H1 (cell line): ENCODE data around the gene MGME1. TPM values are rescaled to one million over a fixed set of nuclear protein-coding genes. Genes with fewer than 3 reads are reported as not detected.
A peak's percentile ranks its signal among the peaks of the same experiment; 100 is the strongest.

ENCODE experiments used
- CTCF ChIA-PET: fragments of 300-600 bp; sonication (Branson Sonifier 250); formaldehyde crosslinking; loops from one replicate; lab custom pipeline; 2021; ENCODE audit not compliant: partially characterized antibody; lab: Charles Lee
- POLR2A ChIA-PET: fragments of 300-600 bp; sonication (Branson Sonifier 250); formaldehyde crosslinking; loops from one replicate; lab custom pipeline; 2021; ENCODE audit warnings: inconsistent platforms; ENCODE audit not compliant: partially characterized antibody; lab: Charles Lee
- DNase-seq, 2 experiments: peaks; one replicate each; pipeline versions ENCODE4 v3.0.0 to v3.0.0-alpha.2; 2010 to 2022; ENCODE audit warnings: low spot score in 2 of 2, low read depth in 1 of 2, mixed read lengths in 1 of 2
- FAIRE-seq: peaks from 2 replicates; lab custom pipeline; 2011; peaks lifted over from hg19 to GRCh38; lab: Jason Lieb, UNC
- H2AFZ ChIP-seq: 2 replicates; pipeline ENCODE4 v1.8.1; 2012; ENCODE audit warnings: low read length, inconsistent platforms
- H2AK5ac ChIP-seq: 2 replicates; pipeline ENCODE4 v1.6.1; 2013; ENCODE audit warnings: low read depth, low read length
- H2BK120ac ChIP-seq: replicated peaks from 2 replicates; pipeline ENCODE3; 2013; ENCODE audit warnings: low read depth, low read length, inconsistent platforms
- H2BK12ac ChIP-seq: 2 replicates; pipeline ENCODE4 v1.6.1; 2013; ENCODE audit warnings: low read depth, low read length
- H2BK15ac ChIP-seq: 2 replicates; pipeline ENCODE4 v1.6.1; 2013; ENCODE audit warnings: low read length
- H2BK20ac ChIP-seq: 2 replicates; pipeline ENCODE4 v1.6.1; 2013; ENCODE audit warnings: low read length
- H2BK5ac ChIP-seq: 2 replicates; pipeline ENCODE4 v1.6.1; 2013; ENCODE audit warnings: low read depth, low read length
- H3K14ac ChIP-seq: 2 replicates; pipeline ENCODE4 v1.6.1; 2013; ENCODE audit warnings: inconsistent platforms; ENCODE audit not compliant: insufficient read length
- H3K18ac ChIP-seq: 2 replicates; pipeline ENCODE4 v1.6.1; 2013; ENCODE audit warnings: low read length; ENCODE audit errors: extremely low read depth
- H3K23ac ChIP-seq: 2 replicates; pipeline ENCODE4 v1.6.1; 2013; ENCODE audit warnings: inconsistent platforms; ENCODE audit not compliant: insufficient read length
- H3K23me2 ChIP-seq: 2 replicates; pipeline ENCODE4 v1.6.1; 2013; ENCODE audit warnings: low read depth, low read length
- H3K27ac ChIP-seq: 2 replicates; pipeline ENCODE4 v1.6.1; 2011; ENCODE audit warnings: low read depth, low read length, inconsistent platforms
- H3K27me3 ChIP-seq, 4 experiments: replicated peaks in 1 of 4; 1 replicate in 1 of 4; 2 replicates in 3 of 4; pipeline versions ENCODE4 v1.6.1 to v1.8.1; 2011 to 2013; ENCODE audit warnings: low read length in 3 of 4, mild to moderate bottlenecking in 3 of 4, inconsistent platforms in 2 of 4, mixed read lengths in 2 of 4, moderate library complexity in 1 of 4; ENCODE audit not compliant: control insufficient read depth in 3 of 4, insufficient read depth in 3 of 4; ENCODE audit errors: extremely low read depth in 1 of 4
- H3K36me3 ChIP-seq, 4 experiments: 2 replicates each; pipeline versions ENCODE4 v1.6.1 to v1.8.1; 2011 to 2013; ENCODE audit warnings: mild to moderate bottlenecking in 4 of 4, low read length in 3 of 4, moderate library complexity in 2 of 4, control low read depth in 1 of 4, inconsistent platforms in 1 of 4; ENCODE audit not compliant: insufficient read depth in 4 of 4, control insufficient read depth in 2 of 4
- H3K4ac ChIP-seq: replicated peaks from 2 replicates; pipeline ENCODE3; 2013; ENCODE audit warnings: low read length, low read depth, mixed read lengths, inconsistent platforms; ENCODE audit not compliant: insufficient read length
- H3K4me1 ChIP-seq, 4 experiments: replicated peaks in 1 of 4; 1 replicate in 1 of 4; 2 replicates in 3 of 4; pipeline versions ENCODE4 v1.6.1 to v1.8.1; 2011 to 2013; ENCODE audit warnings: low read length in 3 of 4, inconsistent platforms in 2 of 4, mixed read lengths in 1 of 4; ENCODE audit not compliant: insufficient read depth in 4 of 4, control insufficient read depth in 3 of 4
- H3K4me2 ChIP-seq, 2 experiments: 2 replicates each; pipeline versions ENCODE4 v1.6.1 to v1.8.1; 2011 to 2013; ENCODE audit warnings: low read depth in 2 of 2, low read length in 2 of 2, control low read depth in 1 of 2, inconsistent platforms in 1 of 2, mild to moderate bottlenecking in 1 of 2; ENCODE audit not compliant: insufficient read depth in 1 of 2
- H3K4me3 ChIP-seq, 4 experiments: fragments of 200-600, 300-600 bp in 1 of 4; sonication (generic), shearing (Covaris generic), sonication (Bioruptor Twin) in 1 of 4; 2 replicates each; pipeline versions ENCODE4 v1.5.1 to v1.8.1; 2011 to 2016; ENCODE audit warnings: low read length in 4 of 4, low read depth in 3 of 4, control low read depth in 2 of 4, inconsistent platforms in 2 of 4, mild to moderate bottlenecking in 2 of 4, mixed read lengths in 1 of 4, moderate library complexity in 1 of 4; ENCODE audit not compliant: insufficient read depth in 2 of 4; ENCODE audit errors: extremely low read depth in 1 of 4
- H3K56ac ChIP-seq: replicated peaks from 2 replicates; pipeline ENCODE3; 2013; ENCODE audit warnings: low read depth, mild to moderate bottlenecking, mixed read lengths, low read length, inconsistent platforms; ENCODE audit not compliant: insufficient read length
- H3K79me1 ChIP-seq: 2 replicates; pipeline ENCODE4 v1.6.1; 2013; ENCODE audit warnings: low read depth, low read length, control low read depth
- H3K79me2 ChIP-seq, 2 experiments: 2 replicates each; pipeline versions ENCODE4 v1.6.1 to v1.8.1; 2012 to 2013; ENCODE audit warnings: low read length in 2 of 2, mild to moderate bottlenecking in 2 of 2, inconsistent platforms in 1 of 2; ENCODE audit not compliant: insufficient read depth in 2 of 2, control insufficient read depth in 1 of 2
- H3K9ac ChIP-seq, 4 experiments: replicated peaks in 1 of 4; 1 replicate in 1 of 4; 2 replicates in 3 of 4; pipeline versions ENCODE4 v1.6.1 to v1.8.1; 2011 to 2013; ENCODE audit warnings: low read depth in 3 of 4, low read length in 3 of 4, control low read depth in 2 of 4, mild to moderate bottlenecking in 2 of 4, moderate library complexity in 2 of 4, inconsistent platforms in 1 of 4; ENCODE audit errors: extremely low read depth in 1 of 4
- H3K9me3 ChIP-seq, 2 experiments: 2 replicates each; pipeline versions ENCODE4 v1.6.1 to v1.8.1; 2012 to 2013; ENCODE audit warnings: mild to moderate bottlenecking in 2 of 2, moderate library complexity in 2 of 2, control low read depth in 1 of 2, inconsistent platforms in 1 of 2, low read depth in 1 of 2, low read length in 1 of 2, mixed read lengths in 1 of 2; ENCODE audit not compliant: insufficient read depth in 2 of 2
- H4K20me1 ChIP-seq, 2 experiments: replicated peaks in 1 of 2; 2 replicates each; pipeline versions ENCODE3 to v1.8.1; 2011 to 2013; ENCODE audit warnings: inconsistent platforms in 2 of 2, low read length in 2 of 2, mild to moderate bottlenecking in 1 of 2; ENCODE audit not compliant: insufficient read depth in 2 of 2, control insufficient read depth in 1 of 2
- H4K5ac ChIP-seq: 2 replicates; pipeline ENCODE4 v1.6.1; 2013; ENCODE audit warnings: low read length, low read depth, mixed read lengths, inconsistent platforms; ENCODE audit not compliant: insufficient read length
- H4K8ac ChIP-seq: 2 replicates; pipeline ENCODE4 v1.8.0; 2013; ENCODE audit warnings: mild to moderate bottlenecking, moderate library complexity, low read length, inconsistent platforms; ENCODE audit not compliant: insufficient read depth; ENCODE audit errors: extremely low read depth
- H4K91ac ChIP-seq: replicated peaks from 2 replicates; pipeline ENCODE3; 2013; ENCODE audit warnings: low read length, mixed read lengths, inconsistent platforms; ENCODE audit not compliant: insufficient read length
- ASH2L ChIP-seq: fragments of 200-600, 300-600 bp; sonication (generic); IDR thresholded peaks from one replicate; pipeline ENCODE4 v1.7.1; 2017; ENCODE audit warnings: low read length
- CBX5 ChIP-seq: fragments of 300-800, 300-1000 bp; sonication (generic); IDR thresholded peaks from 2 replicates; pipeline ENCODE4 v1.7.1; 2016; ENCODE audit warnings: antibody characterized with exemption, low read length, low read depth
- KDM5A ChIP-seq: fragments of 200-600 bp; IDR thresholded peaks from 2 replicates; pipeline ENCODE4 v1.7.1; 2012; ENCODE audit warnings: mild to moderate bottlenecking, low read length, inconsistent platforms, mixed read lengths
- RXRA ChIP-seq: IDR thresholded peaks from 2 replicates; pipeline ENCODE4 v1.6.1; 2011; ENCODE audit warnings: low read depth, mild to moderate bottlenecking, low read length, moderate library complexity; ENCODE audit not compliant: insufficient read depth
- TCF12 ChIP-seq: IDR thresholded peaks from 2 replicates; pipeline ENCODE4 v1.6.1; 2011; ENCODE audit warnings: low read depth, mild to moderate bottlenecking, low read length
- WGBS, 2 experiments: shearing (Covaris generic) in 1 of 2; methylation state at CpG; one replicate each; pipeline versions ENCODE4 v1.1.6 to v1.1.7; 2013 to 2015; ENCODE audit warnings: low lambda C conversion rate in 2 of 2, mixed read lengths in 2 of 2, inconsistent platforms in 1 of 2, low coverage in 1 of 2, missing lambda C conversion rate in 1 of 2; ENCODE audit not compliant: insufficient replicate concordance in 2 of 2, insufficient coverage in 1 of 2, insufficient read length in 1 of 2; ENCODE audit errors: extremely low coverage in 1 of 2, missing lambda C conversion rate in 1 of 2; 5-methylcytosine and 5-hydroxymethylcytosine counted together
- polyA plus RNA-seq, 7 experiments: library from polyadenylated mRNA; depleted of rRNA in 3 of 7; stranded (reverse) in 5 of 7; unstranded in 2 of 7; fragments of >200 nt in 5 of 7; fragments of 200-250 nt in 2 of 7; gene quantifications; 1 replicate in 5 of 7; 2 replicates in 1 of 7; 4 replicates in 1 of 7; pipeline versions ENCODE4 v1.2.1 to v1.2.3, GENCODE V29; 2011 to 2013; ENCODE audit warnings: missing spikeins in 2 of 7, mixed read lengths in 2 of 7
- total RNA-seq: library from RNA; stranded (reverse); fragmentation: NEBNext Ultra II Directional; extraction: Animal tissue kit (Norgen Biotek cat#: 25700); gene quantifications from 2 replicates; pipeline ENCODE4 v1.2.1, GENCODE V29; 2021
- TF ChIP-seq, protein P1 (sequence below): IDR thresholded peaks from 2 replicates; pipeline ENCODE4 v1.6.1; 2011; ENCODE audit warnings: low read length, improper control_type of control experiment

MGME1 gene
- total and polyA plus RNA-seq, 2 of the 8 experiments (the other 6 are each of a cell fraction or from before 2014, with no cell fraction given): 27.7 to 59.0 TPM

DNA sequence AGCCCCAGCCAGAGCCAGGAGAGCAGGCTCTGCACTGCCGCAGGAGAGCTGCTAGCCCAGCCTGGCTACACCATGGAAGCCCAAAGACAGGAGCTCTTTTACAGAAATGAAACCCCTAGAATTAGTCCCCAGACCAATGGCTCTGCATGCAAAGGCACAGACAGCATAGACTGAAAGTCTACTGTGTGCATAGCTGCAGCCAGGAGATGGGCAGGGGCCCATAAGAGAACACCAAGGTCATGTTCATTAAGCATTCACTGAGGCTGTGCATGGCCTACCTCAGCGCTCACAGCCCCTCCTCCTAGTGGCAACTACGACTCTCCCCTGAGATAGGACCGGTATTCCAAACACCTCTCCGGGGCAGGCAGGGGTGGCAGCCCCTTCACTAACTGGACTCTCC lies 35.1 kb upstream of the MGME1 start:
- FAIRE-seq (no peak), DNase-seq (no peak)
- Histone ChIP-seq H3K23me2 (no peaks in the 10 kb centered on the region), H3K18ac (0 out of 2 replicates have a peak overlapping the region, but pooled peaks have one; percentile 38), H3K14ac (no peak overlapping the region), H3K9me3 (no peaks in the 10 kb centered on the region), H3K27me3 (no peaks in the 10 kb centered on the region), H2BK20ac (no peak overlapping the region), H4K5ac (no peak overlapping the region), H2AK5ac (no peak overlapping the region), H3K9ac (no peak overlapping the region), H4K20me1 (no peaks in the 10 kb centered on the region), H2AFZ (no peak overlapping the region), H3K4me3 (no peak overlapping the region), H3K4me2 (no peak overlapping the region), H4K91ac (no peak overlapping the region), H3K56ac (no peak overlapping the region), H3K79me2 (no peaks in the 10 kb centered on the region), H2BK5ac (no peak overlapping the region), H3K36me3 (no peaks in the 10 kb centered on the region), H2BK120ac (no peak overlapping the region), H3K23ac (no peak overlapping the region), H3K4ac (no peak overlapping the region), H4K8ac (no peak overlapping the region), H3K27ac (no peak overlapping the region), H3K79me1 (no peaks in the 10 kb centered on the region), H3K4me1 (peaks cover 2 to 22% (median 7%) of the 10 kb centered on the region in 4 experiments), H2BK12ac (no peak overlapping the region), H2BK15ac (no peak overlapping the region)
- ChIA-PET POLR2A (interaction anchor here (0.8 to 1.3 kb wide), 2 partner anchors 30 to 36 kb away, joined by 3 read pairs; no protein-coding TSS in a partner anchor), CTCF (interaction anchor here (1.1 to 2.9 kb wide), 10 partner anchors 35 to 429 kb away, joined by 3 to 17 read pairs (median 4); no protein-coding TSS in a partner anchor)
- WGBS, 2 experiments: 73% methylated on average over 5 of the region's 5 CpGs; no CpG with 5 or more reads in 1 of the 2 experiments
- TF ChIP-seq TCF12: no peak
- no peak for TF ChIP-seq RXRA
- no peak for TF ChIP-seq CBX5
- TF ChIP-seq, protein P1, sequence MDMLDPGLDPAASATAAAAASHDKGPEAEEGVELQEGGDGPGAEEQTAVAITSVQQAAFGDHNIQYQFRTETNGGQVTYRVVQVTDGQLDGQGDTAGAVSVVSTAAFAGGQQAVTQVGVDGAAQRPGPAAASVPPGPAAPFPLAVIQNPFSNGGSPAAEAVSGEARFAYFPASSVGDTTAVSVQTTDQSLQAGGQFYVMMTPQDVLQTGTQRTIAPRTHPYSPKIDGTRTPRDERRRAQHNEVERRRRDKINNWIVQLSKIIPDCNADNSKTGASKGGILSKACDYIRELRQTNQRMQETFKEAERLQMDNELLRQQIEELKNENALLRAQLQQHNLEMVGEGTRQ: no peak
- no peak for TF ChIP-seq KDM5A
- TF ChIP-seq ASH2L: no peak
